ENCODE data around the gene PREX1.

- TF ChIP-seq, protein P1, sequence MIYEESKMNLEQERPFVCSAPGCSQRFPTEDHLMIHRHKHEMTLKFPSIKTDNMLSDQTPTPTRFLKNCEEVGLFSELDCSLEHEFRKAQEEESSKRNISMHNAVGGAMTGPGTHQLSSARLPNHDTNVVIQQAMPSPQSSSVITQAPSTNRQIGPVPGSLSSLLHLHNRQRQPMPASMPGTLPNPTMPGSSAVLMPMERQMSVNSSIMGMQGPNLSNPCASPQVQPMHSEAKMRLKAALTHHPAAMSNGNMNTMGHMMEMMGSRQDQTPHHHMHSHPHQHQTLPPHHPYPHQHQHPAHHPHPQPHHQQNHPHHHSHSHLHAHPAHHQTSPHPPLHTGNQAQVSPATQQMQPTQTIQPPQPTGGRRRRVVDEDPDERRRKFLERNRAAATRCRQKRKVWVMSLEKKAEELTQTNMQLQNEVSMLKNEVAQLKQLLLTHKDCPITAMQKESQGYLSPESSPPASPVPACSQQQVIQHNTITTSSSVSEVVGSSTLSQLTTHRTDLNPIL (CRISPR knock-in tag; IDR thresholded peaks at IDR 0.05; ENCODE audit: low read depth), result no peak
- TF ChIP-seq ZFP30 (CRISPR knock-in tag; IDR thresholded peaks at IDR 0.05) (no peak), CSDC2 (CRISPR knock-in tag; IDR thresholded peaks at IDR 0.05) (no peak)
- TF ChIP-seq, protein P2, sequence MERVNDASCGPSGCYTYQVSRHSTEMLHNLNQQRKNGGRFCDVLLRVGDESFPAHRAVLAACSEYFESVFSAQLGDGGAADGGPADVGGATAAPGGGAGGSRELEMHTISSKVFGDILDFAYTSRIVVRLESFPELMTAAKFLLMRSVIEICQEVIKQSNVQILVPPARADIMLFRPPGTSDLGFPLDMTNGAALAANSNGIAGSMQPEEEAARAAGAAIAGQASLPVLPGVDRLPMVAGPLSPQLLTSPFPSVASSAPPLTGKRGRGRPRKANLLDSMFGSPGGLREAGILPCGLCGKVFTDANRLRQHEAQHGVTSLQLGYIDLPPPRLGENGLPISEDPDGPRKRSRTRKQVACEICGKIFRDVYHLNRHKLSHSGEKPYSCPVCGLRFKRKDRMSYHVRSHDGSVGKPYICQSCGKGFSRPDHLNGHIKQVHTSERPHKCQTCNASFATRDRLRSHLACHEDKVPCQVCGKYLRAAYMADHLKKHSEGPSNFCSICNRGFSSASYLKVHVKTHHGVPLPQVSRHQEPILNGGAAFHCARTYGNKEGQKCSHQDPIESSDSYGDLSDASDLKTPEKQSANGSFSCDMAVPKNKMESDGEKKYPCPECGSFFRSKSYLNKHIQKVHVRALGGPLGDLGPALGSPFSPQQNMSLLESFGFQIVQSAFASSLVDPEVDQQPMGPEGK (CRISPR knock-in tag; IDR thresholded peaks at IDR 0.05; ENCODE audit: borderline replicate concordance), result no peak
Measured at GRCh38 chr20:48688579-48688978, 139.2 kb downstream of the PREX1 start.
